GM21360 (cell line): ENCODE results near the gene TBC1D10A.
A peak's percentile ranks its signal among the peaks of the same experiment; 100 is the strongest.
"Not testable (repeated sequence)": the region's sequence is repeated elsewhere in the genome, so short reads cannot be mapped to it uniquely, and the experiment has no call there.

ENCODE experiments used
- ATAC-seq: cut with Tn5 transposase; IDR thresholded peaks from one replicate; pipeline ENCODE4 v1.9.1; 2021; ENCODE audit warnings: mild to moderate bottlenecking, moderate library complexity; ENCODE audit not compliant: unreplicated experiment

TBC1D10A gene

DNA sequence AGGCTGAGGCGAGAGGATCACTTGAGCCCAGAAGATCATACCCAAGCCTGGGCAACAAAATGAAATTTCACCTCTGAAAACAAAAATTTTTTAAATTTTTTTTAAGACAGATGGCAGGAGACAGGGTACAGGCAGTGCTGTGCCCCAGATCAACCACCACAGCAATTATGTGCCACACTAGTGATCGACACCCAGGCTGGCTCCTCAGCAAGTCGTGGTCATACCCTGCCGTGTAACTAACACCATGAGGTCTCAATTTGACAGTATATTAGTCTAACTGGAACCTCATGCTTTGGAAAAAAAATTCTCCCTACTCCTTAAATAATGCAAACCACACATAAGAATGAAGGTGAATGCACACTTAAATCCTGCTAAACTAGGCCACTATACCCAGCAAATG is 21.7 kb upstream of the TBC1D10A start:
- no peak for ATAC-seq

DNA sequence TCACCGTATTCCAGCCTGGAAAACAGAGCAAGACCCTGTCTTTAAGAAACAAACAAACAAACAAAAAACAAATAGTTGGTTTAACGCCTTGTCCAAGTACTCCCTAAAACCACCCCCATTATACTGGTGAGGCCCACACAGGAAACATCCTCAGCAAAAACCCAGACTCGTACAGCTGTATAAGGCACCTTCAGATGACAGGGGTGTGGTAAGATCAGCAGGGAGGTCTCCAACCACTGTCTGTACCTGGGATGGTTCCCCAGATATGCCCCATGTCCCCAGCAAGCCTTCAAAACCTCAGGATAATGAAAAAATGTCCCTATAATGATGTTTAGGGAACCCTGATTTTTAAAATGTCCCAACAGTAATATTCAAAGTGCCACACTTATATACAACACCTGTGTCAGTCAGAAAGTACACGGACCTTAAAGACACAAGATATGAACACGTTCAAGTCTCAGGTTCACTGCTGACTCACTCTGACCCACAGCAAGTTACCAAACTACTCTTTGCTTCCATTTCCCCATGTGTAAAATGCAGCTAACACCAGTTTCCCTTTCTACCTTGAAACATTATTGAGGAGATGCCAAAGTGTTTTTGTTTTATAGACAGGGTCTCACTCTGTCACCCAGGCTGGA is 20.6 kb upstream of the TBC1D10A start:
- no peak for ATAC-seq

DNA sequence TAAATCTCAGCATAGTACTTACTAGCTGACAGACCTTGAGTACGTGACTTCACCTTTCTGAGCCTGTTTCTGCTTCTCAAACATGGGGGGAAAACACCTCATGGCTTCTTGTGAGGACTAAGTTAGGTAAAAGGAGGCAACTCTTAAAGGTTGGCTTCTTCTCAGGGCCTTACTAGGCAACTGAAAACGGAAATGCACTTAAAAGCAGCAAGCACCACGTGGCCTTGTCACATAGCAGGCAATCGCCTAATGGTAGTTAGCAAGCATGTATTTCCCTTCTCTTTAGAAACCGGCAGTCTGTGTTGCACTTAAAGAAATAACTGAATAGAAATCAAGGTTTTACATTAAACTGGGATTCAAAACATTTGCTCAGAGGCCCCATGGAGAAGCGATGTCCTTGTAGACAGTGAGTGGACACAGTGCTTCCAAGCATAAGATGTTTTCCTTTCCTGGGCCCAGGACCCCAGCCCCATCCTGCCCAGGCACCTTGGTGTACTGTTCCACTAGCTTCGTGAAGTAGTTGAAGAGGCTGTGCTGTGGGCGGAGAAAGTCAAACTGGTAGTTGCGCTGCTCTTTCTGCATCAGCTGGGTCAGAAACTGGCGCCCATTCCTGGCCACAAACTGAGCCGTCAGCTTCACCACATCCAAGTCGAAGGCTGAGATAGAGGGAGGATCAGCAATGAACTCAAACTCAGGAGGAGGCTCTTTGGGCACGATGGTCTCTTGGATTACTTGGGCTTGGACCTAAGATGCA is 17.9 kb upstream of the TBC1D10A start:
- ATAC-seq, result no peak

DNA sequence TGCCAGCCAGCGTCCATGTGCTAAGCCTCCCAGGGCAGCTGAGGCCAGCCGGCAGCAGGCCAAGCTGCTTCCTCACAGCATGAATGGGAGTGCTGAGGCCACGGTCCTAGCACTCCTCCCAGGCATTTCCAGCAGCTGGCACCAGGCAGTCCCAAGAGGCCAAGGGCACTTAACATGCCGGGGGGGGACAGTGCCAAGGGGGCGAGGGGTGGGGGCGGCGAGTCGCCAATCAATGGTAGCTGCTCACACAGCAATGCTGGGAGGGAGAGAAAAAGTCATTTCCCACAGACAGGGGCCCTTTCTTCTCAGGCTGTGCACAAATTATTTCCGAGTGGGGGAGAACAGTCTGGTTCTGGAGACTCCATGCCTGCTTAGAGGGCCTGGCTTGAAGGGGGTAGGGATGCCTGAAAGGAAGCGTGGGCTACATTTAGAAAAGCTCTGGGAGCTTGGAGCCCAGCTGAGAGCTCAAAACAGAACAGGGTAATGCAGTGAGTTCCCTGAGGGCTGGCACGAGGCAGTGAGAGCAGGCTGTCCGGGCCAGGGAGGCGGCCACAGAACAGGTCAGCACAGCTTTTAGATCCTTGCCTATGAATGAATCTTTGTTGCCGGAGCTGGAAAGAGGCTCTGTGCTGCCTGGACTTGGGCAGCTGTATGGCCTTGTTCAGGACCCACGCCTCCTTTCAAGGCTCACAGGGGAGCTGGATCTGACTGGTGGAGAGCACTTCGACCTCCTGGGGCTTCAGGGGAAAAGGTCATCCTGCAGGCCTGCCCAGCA is 14.4 kb upstream of the TBC1D10A start:
- no peak for ATAC-seq

DNA sequence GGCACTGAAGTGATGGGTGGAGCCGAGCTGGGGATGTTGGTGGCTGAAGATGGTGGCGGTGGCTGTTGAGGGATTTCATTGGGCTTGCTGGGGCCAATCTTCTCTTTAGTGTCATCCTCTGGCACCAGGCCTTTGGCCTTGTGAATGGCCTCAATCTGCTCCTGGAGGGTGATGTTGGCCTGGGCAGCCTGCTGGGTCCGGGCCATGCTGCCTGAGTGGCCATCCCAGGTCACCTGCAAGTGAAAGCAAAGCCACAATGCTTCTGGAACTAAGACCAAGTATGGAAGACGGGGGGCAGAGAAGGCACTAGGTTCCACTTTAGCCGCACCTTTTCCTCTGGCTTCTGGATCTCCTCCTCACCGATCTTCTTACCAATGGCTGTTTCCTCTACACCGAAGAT is 12.1 kb upstream of the TBC1D10A start:
- no peak for ATAC-seq

DNA sequence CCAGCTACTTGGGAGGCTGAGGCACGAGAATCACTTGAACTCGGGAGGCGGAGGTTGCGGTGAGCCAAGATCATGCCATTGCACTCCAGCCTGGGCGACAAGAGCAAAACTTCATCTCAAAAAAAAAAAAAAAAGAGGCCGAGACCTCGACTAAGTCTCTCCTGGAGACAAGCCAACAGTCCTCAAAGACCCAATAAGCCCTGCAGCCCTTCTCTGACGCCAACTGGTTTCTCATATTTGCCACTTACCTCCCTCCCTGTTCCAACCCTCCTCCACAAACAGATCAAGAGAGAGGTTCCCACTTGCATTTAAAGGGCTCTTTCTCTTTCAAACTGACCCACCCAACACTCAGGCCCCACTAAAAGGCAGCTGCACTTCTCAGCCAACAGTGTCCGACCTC is 11.6 kb upstream of the TBC1D10A start:
- not testable (repeated sequence) for ATAC-seq

DNA sequence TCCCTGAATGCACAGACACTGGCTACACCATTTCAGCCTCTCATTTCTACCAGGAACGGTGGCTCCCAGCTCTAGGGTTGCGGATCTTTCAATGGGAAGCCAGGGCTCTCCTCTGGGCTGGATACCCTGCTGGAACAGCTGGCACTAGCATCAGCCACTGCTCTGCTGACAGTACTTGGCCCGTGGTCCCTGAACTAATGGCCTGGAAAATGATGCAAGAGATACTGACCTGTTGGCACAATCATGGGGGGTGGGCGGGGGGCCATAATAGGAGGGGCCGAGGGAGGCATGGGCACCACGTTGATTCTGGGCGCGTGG is 10.7 kb upstream of the TBC1D10A start:
- no peak for ATAC-seq

DNA sequence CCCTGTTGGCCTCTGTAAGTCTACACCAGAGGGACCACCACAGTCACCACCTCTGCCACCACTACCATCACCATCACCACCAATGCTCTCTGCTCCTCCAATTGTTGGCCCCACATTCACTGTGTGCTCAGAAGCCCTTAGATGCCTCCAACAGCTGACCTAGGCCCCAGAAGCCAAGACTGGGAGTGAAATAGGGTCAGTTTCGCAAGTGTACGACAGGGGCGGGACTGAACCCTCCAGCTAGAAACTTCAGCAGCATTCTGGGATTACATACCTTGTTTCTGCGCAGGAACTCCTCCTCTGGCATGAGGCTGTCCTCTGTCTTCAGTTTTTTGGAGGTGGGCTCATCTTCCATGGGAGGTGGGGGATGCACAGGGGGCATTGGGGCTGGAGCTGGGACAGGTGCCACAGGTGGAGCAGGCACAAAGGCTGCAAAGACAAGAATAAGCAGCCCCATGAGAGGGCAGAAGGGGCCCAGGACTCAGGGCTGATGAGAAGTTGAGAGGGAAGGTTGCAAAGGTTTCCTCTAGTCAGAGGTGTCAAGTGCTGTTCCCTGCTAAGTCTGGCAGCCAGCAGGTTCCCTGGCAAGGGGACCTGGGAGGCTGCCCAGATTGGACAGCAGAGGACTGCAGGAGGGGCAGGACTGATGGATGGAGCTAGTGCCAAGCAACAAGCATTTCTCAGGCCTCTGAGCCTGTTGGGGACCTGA is 10.2 kb upstream of the TBC1D10A start:
- ATAC-seq, result no peak

DNA sequence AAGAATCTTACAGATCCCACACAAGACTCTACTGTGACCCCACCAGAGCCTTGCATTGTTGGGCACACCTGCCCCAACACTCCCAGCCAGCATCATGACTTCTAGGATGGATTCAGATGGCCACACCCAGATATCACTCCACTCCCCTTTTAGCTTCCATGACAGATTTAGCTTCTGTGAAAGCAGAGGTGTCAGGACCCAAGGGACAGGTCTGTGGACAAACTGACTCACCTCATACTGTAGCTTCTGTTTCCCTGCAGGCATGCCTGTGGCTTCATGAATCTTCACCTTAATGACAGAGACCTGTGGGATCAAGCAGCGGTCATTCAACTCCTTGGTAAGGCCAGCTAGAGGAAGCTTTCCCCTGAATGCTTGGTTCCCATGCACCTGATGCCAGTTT is 8.5 kb upstream of the TBC1D10A start:
- no peak for ATAC-seq

DNA sequence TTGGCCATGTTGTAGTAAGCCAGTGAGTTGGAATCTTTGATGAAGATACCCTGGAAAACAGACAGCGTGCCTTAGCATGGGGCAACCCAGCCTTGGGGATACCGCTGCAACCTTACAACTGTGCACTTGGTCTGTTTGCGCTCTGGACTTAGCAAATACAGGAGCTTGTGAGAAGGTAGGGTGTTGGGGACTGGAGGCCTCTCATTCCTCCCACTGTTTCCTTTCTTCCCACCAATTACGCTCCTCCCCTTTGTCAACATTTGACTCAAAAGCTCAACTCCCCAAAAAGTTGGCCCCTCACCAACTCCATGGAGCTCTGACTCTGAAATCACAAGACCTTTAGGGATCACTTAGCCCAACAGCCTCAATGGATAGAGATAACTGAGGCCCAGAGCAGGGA is 7.9 kb upstream of the TBC1D10A start:
- ATAC-seq, result no peak

DNA sequence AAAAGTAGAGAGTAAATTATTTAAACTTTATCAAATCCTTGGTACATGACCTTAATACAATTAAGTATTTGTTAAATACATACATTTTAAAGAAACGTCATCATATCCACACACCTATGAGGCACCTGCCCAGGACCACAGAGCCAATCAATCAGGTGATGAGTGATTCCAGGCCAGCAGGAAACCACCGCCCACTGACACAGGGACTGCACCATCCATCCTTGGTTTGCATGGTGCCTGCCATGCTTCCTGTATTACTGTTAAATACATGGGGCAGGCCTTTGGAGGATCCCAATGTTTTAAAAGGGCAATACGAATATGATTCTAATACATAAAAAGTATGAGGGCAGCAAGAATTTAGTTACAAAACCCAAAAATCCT is 7.0 kb upstream of the TBC1D10A start:
- no peak for ATAC-seq

DNA sequence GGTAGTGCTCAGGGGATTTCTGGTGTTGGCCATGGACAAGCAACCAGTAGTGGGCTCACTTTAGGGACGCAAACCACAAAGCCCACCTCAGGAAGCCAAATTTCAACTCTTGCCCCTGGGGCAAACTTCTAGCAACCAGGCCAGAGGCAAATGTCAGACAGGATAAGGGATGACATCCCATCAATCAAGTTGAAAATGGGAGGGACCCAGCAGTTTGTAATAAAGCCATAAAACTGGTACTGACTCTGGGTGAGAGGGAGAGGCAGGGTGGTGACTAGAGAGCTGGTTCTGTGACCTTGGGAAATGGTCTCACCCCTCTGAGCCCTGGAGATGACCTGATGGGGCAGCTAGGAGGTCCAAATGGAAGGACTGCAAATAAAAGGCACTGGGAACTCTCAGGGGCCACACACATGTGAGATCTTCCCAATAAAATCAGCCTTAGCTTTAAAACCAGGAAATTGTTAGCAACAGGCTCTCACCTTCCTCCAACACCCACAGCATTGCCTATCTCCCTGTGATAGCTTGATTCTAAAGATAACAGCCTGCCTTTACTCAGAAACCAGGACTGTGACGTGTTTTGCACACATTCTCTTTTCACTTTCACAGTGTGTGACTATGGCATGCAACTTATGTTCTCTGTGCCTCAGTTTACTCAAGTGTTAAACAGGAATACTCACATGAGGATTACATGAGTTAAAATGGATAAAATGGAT is 6.4 kb upstream of the TBC1D10A start:
- no peak for ATAC-seq

DNA sequence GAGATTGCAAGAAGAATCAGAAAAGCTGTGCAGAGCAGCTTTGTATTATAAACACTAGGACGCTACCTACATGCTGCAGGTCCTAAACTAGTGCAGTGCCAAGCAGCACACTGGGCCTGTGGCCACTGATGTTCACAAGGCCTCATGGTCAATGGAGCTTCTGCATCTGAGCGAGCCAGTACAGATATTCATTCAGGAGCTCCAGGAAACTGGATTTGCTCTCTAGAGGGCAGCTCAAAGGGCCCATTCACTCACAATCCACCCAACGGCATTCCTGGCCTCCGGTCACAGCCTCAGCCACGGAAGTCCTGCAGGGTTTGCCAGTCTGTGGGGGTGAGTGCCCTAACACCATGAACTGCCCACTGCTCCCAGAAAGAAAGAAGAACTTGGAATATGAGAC is 5.8 kb upstream of the TBC1D10A start:
- ATAC-seq, result no peak

DNA sequence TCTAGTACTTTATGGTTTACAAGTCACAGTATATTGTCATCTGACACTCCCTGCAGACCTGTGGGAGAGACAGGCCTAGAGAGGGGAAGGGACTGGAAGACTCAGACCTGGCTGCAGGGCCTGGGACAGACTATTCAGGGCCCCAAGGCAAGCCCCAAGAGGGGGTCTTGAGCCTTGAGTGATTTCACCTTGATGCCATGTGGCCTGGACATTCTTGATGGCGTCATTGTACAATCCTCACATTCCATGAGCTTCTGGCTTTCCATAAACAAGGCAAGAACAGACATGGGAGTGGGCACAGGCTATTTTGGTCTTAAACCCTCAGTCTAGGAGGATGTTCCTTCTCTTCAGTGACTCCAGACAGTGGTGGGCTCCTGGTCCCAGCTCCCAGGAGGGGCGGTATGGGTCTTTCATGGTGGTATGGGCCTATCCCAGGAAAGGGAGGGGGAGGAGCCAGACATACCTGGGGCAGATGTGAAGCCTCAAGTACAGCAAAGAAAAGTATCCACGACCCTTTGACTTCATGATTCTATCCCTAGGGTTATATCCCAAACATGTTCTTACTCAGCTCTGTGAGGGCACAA is 1.8 kb upstream of the TBC1D10A start:
- no peak for ATAC-seq

DNA sequence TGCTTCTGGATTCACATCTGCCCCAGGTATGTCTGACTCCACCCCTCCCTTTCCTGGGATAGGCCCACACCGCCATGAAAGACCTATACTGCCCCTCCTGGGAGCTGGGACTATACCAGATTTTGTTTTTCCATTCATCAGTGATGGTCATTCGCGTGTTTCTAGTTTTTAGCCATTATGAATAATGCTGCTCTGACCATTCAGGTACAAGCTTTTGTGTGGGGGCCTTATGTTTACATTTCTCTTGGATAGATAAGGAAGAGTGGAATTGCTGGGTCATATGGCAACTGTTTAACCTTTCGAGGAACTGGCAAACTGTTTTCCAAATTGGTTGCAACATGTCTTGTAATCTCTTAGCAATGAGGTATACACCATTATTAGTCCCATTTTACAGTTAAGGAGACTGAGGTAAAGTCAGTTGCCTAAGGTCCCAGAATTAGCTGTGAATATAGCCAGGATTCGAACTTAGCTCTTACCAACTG is 1.2 kb upstream of the TBC1D10A start:
- ATAC-seq, result no peak

DNA sequence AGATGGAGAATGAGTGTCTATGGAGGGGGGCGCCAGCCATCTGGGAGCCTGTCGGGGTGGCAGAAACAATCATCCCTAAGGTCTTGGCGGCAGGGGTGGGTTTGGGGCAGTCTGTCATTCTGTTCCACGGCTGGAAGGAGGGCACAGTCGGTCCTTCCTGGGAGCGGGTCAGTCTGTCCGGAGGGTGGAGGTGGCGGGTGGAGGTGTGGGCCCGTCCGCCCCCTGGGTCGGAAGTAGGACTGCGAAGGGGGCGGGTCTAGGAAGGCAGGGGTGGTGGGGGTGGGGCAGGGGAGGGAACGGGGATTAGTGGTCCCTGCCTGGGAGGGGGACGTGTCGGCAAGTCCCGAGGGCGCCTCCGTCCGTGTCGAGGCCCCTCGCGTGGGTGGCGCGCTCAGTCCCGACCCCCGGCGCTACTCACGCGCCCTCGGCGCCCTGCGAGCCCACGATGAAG is 461 bp downstream of the TBC1D10A start:
- ATAC-seq, result peak; percentile 13

DNA sequence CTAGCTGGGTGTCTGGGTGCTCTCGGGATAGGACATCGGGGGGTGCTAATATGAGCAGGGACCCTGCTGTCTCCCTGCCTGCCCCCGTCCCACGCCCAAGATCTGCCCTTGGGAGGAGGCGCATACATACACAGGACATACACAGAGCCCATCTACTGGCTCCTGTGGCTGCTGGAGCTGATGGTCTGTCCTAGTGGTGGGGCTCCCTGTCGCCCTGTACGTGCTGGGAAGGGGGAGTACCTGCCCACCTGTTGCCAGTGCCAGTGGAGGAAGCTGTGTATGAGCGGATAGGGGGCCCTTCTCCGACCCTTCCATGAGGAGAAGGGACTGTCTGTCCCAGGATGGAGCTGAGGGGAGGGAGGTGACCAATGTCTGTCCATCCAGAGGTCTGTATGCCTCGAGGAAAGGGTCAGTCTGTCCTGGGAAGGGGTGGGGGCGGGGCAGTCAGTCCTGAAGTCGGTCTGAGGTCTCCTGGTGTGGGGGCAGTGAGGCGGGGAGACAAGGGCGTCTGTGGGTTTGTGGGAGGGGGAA is 952 bp downstream of the TBC1D10A start:
- no peak for ATAC-seq

DNA sequence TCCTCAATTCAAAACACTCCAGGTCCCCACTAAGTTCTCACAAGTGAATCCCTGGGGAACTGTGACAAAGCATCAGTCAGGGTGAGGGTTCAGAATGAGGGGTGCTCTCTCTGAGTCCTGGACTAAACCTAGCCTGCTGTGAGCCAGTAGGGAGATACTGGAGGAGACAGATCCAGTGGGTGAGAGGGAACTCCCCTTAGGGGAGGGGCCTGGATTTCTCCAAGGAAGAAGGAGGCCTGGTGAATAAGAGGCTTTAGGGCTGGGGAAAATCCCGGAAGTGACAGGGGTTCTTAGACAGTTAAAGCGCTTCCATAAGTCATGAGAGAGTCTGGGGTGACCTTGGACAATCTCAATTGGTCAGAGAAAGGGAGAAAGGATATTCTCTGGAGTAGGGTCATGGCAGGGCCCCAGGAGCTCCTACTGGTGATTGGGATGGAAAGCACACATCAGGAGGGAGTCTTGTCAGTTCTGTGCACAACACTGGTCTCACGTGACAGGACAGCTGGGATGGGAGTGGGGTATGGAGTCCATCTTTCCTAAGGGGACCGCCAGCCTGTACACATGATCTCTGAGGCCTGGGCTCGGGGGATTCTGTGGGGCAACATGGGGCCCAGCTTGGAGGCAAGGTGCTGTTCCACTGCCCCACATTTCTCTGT is 1.5 kb downstream of the TBC1D10A start:
- ATAC-seq, result no peak

DNA sequence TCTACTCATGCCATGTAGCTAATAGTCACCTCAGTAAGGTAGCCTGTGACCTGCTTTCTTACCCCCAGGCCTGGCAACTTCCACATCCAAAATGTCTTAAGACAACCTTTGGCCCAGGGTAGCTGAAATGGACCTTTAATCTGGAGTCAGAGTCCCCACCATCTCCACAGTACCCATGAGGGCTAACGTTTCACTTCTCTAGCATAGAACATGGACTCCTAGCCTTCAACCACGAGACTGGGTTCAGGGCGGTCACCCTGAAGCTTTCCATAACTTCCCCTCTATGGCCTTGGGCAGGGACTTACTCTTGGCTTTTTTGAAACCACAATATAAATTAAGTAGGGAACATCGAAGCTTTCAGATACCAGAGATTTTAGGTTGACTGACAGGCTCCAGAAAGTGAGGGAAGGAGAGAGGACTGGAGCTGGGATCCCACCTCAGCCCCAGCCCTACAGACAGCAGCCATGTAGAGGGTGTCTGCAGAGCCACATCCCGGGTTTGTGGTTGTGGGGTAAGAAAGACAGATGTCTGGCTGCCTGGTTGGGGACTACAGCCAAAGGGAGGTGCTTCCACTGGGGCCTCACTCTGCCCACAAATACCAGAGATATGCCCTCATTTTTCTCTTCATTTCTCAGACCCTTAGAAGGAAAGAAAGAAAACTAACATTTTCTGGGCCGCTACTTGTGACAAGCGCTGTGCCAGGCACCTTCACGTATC is 2.6 kb downstream of the TBC1D10A start:
- ATAC-seq, result no peak
